SKM-1 (cell line): ENCODE results near the gene PLCB4.

Experiments used
- DNase-seq: peaks from one replicate; lab custom pipeline; 2025; ENCODE audit not compliant: unreplicated experiment; lab: John Stamatoyannopoulos, UW

The PLCB4 gene

DNA sequence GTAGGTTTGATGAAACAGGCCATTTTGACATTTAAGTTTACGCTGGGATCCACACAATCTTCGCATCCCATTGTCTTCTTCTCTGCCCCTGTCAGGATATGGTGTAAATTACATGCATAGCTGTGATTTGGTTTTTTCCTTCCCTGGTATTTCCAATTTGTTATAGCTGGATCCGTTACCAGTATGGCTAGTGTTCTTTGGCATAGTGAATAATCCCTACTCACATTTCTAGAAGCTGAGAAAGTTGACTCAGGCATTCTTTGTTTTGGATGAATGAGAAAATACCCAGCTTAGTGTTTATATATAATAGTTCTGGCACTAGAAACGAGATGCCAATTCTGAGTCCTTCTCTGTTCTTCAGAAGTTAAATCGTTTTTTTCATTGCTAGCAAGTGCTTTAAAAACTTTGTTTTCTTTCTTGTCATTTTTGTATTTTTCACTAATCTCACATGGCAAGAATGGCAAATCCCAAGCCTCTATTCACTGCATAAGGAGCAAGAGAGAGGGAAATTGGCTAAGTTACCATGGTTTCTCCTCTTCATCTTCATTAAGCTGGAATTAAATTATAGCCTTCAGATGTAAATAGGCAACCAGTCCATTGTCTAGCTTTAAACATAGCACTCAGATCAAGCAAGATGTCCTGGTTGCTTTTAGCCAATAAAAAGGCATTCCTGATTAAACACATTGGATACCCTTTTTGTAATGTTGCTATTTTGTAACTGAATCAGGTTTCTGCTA is 353.6 kb downstream of the PLCB4 start:
- DNase-seq: no peak

- DNase-seq: no peak
Observed at GRCh38 chr20:9424551-9424950, 355.7 kb downstream of the PLCB4 start.

- no peak for DNase-seq
Observed at GRCh38 chr20:9427430-9428291, 358.8 kb downstream of the PLCB4 start.

DNA sequence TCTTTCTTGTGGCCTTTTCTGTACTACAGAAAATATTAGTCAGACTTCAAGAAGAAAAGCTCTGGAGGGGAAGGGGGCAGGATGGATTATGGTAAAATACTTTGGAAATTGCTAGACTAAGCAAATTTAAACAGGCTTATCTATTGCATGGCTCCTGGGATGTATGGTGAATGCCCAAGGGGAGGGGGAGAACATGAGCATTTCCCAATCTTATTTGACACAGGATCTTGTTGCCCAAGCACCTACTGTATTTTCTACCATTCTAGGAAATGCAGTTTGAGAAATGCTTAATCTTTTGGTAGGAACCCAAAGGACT is 359.4 kb downstream of the PLCB4 start:
- no peak for DNase-seq

- DNase-seq: no peak
Observed at GRCh38 chr20:9439806-9440205, 370.9 kb downstream of the PLCB4 start.

GRCh38 chr20:9440892-9441291 is 372.0 kb downstream of the PLCB4 start:
- no peak for DNase-seq

- no peak for DNase-seq
Observed at GRCh38 chr20:9441948-9442347, 373.1 kb downstream of the PLCB4 start.

DNA sequence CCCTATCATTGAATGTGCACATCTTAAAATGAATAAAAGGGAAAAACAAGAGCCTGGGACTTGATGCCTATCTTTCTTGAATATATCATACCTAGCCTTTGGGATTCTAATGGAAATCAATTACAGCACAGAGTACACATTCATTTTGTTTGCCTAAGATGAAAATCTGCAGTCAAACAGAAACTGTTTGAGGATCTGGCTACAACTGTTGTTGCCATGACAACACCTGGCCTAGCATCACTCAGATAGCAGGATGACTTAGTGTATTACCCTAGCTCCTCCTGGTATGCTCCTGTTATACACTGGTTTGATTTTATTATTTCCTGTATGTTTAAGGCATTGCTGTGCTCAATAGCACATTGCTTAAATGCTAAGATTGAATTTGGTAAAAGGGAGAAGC is 374.0 kb downstream of the PLCB4 start:
- no peak for DNase-seq

GRCh38 chr20:9444921-9445320 is 376.0 kb downstream of the PLCB4 start:
- DNase-seq: no peak

DNA sequence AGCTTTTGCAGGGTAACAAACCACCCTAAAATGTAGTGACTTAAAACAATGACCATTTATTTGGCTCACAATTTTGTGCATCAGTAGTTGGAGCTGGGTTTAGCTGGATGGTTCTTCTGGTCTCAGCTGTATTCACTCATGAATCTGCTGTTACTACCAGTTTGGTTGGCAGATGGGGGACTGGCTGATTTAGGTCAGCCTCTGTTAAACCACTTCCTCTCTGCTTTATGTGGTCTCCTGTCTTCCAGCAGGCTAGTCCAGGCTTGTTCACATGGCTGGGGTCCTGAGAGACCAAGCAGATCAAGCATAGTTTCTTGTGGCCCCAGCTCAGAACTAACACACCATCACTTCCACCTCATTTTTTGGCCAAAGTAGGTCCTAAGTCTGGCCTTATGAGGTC is 378.3 kb downstream of the PLCB4 start:
- DNase-seq: no peak

DNA sequence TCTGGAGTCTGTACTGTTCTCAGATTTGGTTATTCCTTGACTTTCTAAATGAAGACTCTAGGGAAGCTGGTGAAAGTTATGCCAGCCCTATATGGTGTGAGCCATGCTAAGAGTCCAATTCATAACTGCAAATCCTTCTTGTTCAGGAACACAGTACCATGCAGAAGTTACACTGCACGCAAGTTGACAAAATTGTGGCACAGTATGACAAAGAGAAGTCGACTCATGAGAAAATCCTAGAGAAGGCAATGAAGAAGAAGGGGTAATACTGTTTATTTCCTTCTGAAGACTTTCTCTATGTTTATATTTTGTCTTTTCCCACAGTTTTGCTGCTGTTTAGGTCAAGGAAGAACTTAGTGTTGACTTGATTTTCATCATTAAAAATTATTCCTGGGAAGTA is 384.3 kb downstream of the PLCB4 start:
- DNase-seq: no peak

- DNase-seq: no peak
Observed at GRCh38 chr20:9454791-9455190, 385.9 kb downstream of the PLCB4 start.

DNA sequence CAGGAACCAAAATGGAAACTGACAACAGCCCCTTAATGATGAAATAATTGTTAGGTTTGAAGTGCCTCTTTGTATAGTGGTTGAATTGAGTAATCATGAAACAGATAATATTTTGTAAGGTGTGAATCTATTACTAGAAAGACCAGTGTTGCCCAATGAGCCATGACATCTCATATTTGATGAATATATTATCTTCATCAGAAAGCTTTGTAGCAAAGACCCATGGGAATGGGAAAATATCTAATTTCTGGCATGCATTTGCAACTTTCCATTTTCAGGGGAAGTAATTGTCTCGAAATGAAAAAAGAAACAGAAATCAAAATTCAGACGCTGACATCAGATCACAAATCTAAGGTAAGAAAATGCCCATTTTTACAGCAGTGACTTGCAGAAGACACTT is 388.2 kb downstream of the PLCB4 start:
- DNase-seq: no peak

DNA sequence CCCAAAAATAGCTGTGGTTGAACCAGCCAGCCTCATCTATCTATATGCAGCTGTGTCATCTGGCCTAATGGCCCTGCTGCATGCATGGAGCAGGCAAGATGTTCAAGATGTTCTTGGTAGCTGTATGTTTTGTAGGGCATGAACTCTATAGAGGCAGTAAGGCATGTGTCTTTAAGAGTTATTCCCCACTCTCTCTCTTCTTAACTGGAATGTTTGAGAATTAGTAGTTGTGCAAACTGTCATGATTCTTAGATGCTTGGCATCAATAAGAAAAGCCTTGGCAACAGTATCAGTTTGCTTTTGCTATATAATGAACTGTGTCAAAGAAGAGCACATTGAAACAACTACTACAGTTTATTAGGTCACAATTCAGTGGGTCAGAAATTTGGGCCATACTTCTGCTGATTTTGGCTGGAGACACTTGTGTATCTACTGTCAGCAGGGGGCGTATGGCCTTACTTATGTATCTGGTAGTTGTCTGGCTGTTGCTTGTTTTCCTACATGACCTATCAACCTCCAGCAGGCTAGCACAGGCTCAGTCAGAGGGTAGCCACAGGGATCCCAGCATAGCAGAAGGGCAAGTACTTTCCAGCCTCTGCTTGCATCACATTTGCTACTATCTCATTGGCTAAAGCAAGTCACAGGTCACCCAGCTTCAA is 389.4 kb downstream of the PLCB4 start:
- DNase-seq: no peak

DNA sequence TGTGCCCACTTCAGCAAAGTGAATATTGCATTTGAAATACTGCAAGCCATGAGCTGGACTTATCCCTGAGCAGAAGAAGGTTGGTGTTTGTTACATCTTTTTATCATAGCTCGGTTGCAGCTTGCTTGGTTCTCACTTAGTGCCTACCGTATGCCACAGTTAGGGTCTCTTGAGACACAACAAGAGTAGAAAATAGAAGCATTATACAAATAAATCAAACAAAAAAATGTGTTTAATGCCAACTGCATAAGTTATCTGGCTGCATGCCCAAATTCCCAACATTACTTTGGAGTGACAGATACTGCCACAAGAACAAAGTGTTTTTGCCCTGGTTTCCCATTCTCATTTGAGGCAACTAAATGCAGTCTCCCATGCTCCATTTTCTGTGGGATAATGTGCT is 391.6 kb downstream of the PLCB4 start:
- no peak for DNase-seq

DNA sequence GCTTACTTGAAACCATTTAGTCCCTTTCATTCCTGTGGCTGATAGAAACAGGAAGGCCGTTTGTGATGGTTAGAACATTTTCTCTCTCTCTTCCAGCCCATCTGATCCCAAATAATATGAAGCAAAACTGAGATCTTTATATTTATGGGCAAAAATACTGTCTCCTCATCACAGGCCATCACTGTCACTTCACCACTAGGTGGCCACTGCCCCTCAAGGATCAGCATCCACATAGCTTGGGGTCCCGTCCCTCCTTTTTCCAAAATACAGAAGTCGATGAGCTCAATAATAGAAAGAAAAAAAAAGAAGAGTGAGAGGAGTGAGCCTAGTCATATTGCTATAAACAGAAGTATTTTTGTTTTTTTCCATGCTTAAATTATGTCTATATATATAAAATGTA is 399.1 kb downstream of the PLCB4 start:
- DNase-seq: no peak

GRCh38 chr20:9474835-9475415 is 406.0 kb downstream of the PLCB4 start:
- DNase-seq: no peak

GRCh38 chr20:9475456-9475855 is 406.6 kb downstream of the PLCB4 start:
- DNase-seq: no peak

- DNase-seq: no peak
Observed at GRCh38 chr20:9476174-9476573, 407.3 kb downstream of the PLCB4 start.

GRCh38 chr20:9476637-9477036 is 407.8 kb downstream of the PLCB4 start:
- no peak for DNase-seq

GRCh38 chr20:9478771-9479170 is 409.9 kb downstream of the PLCB4 start:
- no peak for DNase-seq

DNA sequence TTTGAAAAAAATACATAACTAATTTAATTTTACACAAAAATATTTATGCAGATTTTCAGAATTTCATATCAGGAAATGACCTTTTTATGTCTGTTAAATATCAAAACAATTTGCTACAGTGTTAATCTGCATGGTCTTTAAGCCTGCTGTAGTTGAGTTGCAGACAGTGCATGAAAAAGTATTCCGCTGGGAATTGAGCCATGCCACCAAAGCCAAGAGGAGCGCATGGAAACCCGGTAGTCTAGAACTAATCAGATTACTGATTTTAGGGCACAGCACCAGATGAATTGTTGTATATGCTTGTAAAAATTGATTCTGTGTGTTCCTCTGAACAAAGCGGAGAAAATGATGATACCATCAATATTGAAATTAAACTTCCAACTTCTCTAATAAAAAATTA is 411.2 kb downstream of the PLCB4 start:
- DNase-seq: no peak
